Esophagus muscularis mucosa (tissue), 4 donors: ENCODE data around the gene VIM.

ENCODE experiments used
- CTCF ChIP-seq, 3 experiments: fragments of 200-600 bp in 2 of 3; fragments of 450-650 bp in 1 of 3; sonication (generic) in 2 of 3; IDR thresholded peaks; one replicate each; pipeline ENCODE4 v1.5.1; 2017 to 2019; ENCODE audit warnings: antibody characterized with exemption in 3 of 3, mild to moderate bottlenecking in 2 of 3, moderate library complexity in 1 of 3
- EP300 ChIP-seq: sonication (generic); formaldehyde crosslinking; IDR thresholded peaks from one replicate; pipeline ENCODE4 v1.6.1; 2017; ENCODE audit warnings: antibody characterized with exemption
- POLR2A ChIP-seq: fragments of 450-650 bp; IDR thresholded peaks from one replicate; pipeline ENCODE4 v1.6.1; 2017; ENCODE audit warnings: antibody characterized with exemption, moderate library complexity, mild to moderate bottlenecking, low read depth
- POLR2AphosphoS5 ChIP-seq, 2 donors: sonication (generic); formaldehyde crosslinking; IDR thresholded peaks; one replicate each; pipeline ENCODE4 v1.6.1; 2017; ENCODE audit warnings: antibody characterized with exemption in 2 of 2

- TF ChIP-seq CTCF (IDR thresholded peaks at IDR 0.05): no peak
- no peak for TF ChIP-seq POLR2A
- TF ChIP-seq EP300: no peak
- TF ChIP-seq POLR2AphosphoS5 (IDR thresholded peaks at IDR 0.05): no peak
These were observed 28.7 kb upstream of the VIM start for GRCh38 chr10:17199351-17199804.
